Measurements from ENCODE around the gene KCNN3. TPM values are rescaled to one million over a fixed set of nuclear protein-coding genes. Genes with fewer than 3 reads are reported as not detected.
A peak's percentile ranks its signal among the peaks of the same experiment; 100 is the strongest.

The KCNN3 gene
- polyA plus RNA-seq, 1 donor from 2014 or later, result 2.2 TPM

DNA sequence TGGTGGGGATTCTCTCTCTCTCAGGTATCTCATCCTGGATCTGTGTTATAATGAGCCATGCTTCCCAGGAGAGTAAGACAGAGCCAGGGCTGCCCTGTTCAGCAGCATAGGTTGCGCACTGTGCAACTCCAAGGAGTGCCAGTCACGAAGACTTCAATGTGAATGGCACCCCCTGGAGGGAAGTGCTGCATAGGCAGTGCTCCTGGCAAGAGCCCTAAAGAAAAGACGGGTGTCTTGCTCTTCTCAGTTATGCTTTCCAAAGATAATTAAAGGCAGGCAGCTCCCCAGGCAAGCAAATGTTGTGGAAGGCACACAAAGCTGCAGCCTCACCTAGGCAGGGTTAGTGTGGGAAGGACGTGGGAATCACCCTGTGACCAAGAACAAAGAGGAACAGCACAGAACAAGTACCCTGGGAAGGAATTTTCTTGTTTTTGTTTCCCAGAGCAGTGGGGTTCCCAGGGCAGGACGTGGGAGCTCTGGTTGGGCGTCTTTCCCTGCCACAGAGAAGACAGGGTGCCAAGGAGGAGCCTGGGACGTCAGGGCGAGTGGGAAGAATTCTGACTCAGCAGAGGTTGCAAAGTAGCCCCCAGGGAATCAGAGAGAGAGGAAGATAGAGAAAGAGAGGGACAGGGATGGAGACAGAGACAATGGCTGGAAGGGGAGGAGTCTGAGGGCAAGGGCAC is 120.9 kb downstream of the KCNN3 start:
- H3K9me2 ChIP-seq (ENCODE audit: insufficient read depth, low read length), result no peaks in the 10 kb centered on the region
- TF ChIP-seq POLR2AphosphoS5 (IDR thresholded peaks at IDR 0.05), result no peak
- TF ChIP-seq, protein P1, sequence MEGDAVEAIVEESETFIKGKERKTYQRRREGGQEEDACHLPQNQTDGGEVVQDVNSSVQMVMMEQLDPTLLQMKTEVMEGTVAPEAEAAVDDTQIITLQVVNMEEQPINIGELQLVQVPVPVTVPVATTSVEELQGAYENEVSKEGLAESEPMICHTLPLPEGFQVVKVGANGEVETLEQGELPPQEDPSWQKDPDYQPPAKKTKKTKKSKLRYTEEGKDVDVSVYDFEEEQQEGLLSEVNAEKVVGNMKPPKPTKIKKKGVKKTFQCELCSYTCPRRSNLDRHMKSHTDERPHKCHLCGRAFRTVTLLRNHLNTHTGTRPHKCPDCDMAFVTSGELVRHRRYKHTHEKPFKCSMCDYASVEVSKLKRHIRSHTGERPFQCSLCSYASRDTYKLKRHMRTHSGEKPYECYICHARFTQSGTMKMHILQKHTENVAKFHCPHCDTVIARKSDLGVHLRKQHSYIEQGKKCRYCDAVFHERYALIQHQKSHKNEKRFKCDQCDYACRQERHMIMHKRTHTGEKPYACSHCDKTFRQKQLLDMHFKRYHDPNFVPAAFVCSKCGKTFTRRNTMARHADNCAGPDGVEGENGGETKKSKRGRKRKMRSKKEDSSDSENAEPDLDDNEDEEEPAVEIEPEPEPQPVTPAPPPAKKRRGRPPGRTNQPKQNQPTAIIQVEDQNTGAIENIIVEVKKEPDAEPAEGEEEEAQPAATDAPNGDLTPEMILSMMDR (IDR thresholded peaks at IDR 0.05; ENCODE audit: poor library complexity, severe bottlenecking), result peak; percentile 13
- H3F3A ChIP-seq (ENCODE audit: insufficient read depth, low read length, poor library complexity, severe bottlenecking), result no peaks in the 10 kb centered on the region
- no peaks in the 10 kb centered on the region for H4K20me1 ChIP-seq (ENCODE audit: insufficient read depth)
- no peaks in the 10 kb centered on the region for H3K27me3 ChIP-seq (ENCODE audit: insufficient read depth, low read depth, low read length)
- H2AFZ ChIP-seq (ENCODE audit: low read depth, low read length), result no peak overlapping the region
- H3K9ac ChIP-seq (ENCODE audit: low read length), result no peak overlapping the region
- no peaks in the 10 kb centered on the region for H3K36me3 ChIP-seq (ENCODE audit: insufficient read depth, low read length)
- H3K4me2 ChIP-seq (ENCODE audit: low read length), result no peak overlapping the region
- H3K79me2 ChIP-seq (replicated peaks; ENCODE audit: insufficient read depth, low read length), result no peaks in the 10 kb centered on the region
- H3K4me3 ChIP-seq (ENCODE audit: low read length), result no peak overlapping the region
- H3K9me3 ChIP-seq (ENCODE audit: low read length), result no peaks in the 10 kb centered on the region
- no peak overlapping the region for H3K27ac ChIP-seq (ENCODE audit: low read length)

DNA sequence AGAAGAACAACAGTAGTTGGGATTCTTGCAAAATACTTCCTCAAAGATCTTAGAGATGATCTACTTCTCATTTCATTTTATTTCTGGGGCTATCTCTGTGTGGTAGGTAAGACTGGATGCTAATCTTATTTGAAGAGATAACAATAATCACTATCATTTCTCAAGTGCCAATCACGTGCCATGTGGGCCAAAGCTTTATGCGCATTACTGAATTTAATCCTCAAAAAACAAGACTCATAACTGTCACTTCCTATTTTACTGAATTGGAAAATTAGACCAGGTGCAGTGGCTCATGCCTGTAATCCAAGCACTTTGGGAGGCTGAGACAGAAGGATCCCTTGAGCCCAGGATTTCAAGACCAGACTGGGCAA is 121.7 kb downstream of the KCNN3 start:
- H3K27ac ChIP-seq (ENCODE audit: low read length), result peak overlapping the region; percentile 71
- TF ChIP-seq RAD21 (conservative IDR thresholded peaks at IDR 0.05) (no peak), SMC3 (conservative IDR thresholded peaks at IDR 0.05; ENCODE audit: poor library complexity) (no peak), MXI1 (conservative IDR thresholded peaks at IDR 0.05; ENCODE audit: poor library complexity, severe bottlenecking) (no peak), EZH2 (IDR thresholded peaks at IDR 0.05; ENCODE audit: borderline replicate concordance, insufficient read depth, low read length, poor library complexity, severe bottlenecking) (no peak), EP300 (conservative IDR thresholded peaks at IDR 0.05; ENCODE audit: poor library complexity, severe bottlenecking) (no peak), POLR2AphosphoS5 (IDR thresholded peaks at IDR 0.05) (no peak), TAF1 (IDR thresholded peaks at IDR 0.05; ENCODE audit: low read depth) (no peak)
- TF ChIP-seq, protein P2, sequence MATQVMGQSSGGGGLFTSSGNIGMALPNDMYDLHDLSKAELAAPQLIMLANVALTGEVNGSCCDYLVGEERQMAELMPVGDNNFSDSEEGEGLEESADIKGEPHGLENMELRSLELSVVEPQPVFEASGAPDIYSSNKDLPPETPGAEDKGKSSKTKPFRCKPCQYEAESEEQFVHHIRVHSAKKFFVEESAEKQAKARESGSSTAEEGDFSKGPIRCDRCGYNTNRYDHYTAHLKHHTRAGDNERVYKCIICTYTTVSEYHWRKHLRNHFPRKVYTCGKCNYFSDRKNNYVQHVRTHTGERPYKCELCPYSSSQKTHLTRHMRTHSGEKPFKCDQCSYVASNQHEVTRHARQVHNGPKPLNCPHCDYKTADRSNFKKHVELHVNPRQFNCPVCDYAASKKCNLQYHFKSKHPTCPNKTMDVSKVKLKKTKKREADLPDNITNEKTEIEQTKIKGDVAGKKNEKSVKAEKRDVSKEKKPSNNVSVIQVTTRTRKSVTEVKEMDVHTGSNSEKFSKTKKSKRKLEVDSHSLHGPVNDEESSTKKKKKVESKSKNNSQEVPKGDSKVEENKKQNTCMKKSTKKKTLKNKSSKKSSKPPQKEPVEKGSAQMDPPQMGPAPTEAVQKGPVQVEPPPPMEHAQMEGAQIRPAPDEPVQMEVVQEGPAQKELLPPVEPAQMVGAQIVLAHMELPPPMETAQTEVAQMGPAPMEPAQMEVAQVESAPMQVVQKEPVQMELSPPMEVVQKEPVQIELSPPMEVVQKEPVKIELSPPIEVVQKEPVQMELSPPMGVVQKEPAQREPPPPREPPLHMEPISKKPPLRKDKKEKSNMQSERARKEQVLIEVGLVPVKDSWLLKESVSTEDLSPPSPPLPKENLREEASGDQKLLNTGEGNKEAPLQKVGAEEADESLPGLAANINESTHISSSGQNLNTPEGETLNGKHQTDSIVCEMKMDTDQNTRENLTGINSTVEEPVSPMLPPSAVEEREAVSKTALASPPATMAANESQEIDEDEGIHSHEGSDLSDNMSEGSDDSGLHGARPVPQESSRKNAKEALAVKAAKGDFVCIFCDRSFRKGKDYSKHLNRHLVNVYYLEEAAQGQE (IDR thresholded peaks at IDR 0.05; ENCODE audit: borderline replicate concordance), result no peak
- TF ChIP-seq, protein P1 (IDR thresholded peaks at IDR 0.05; ENCODE audit: poor library complexity, severe bottlenecking), result no peak
- no peak overlapping the region for H2AFZ ChIP-seq (ENCODE audit: low read depth, low read length)
- H3F3A ChIP-seq (ENCODE audit: insufficient read depth, low read length, poor library complexity, severe bottlenecking), result no peaks in the 10 kb centered on the region
- H4K20me1 ChIP-seq (ENCODE audit: insufficient read depth), result no peaks in the 10 kb centered on the region
- H3K27me3 ChIP-seq (ENCODE audit: insufficient read depth, low read depth, low read length), result no peaks in the 10 kb centered on the region
- peak overlapping the region; percentile 41 for H3K9ac ChIP-seq (ENCODE audit: low read length)
- peak overlapping the region; percentile 35 for H3K4me3 ChIP-seq (ENCODE audit: low read length)
- H3K9me2 ChIP-seq (ENCODE audit: insufficient read depth, low read length), result no peaks in the 10 kb centered on the region
- H3K4me2 ChIP-seq (ENCODE audit: low read length), result peak overlapping the region; percentile 9
- H3K9me3 ChIP-seq (ENCODE audit: low read length), result no peaks in the 10 kb centered on the region
- no peaks in the 10 kb centered on the region for H3K79me2 ChIP-seq (replicated peaks; ENCODE audit: insufficient read depth, low read length)
- H3K36me3 ChIP-seq (ENCODE audit: insufficient read depth, low read length), result no peaks in the 10 kb centered on the region
